GM23248 (cell line): ENCODE results near the gene AASDH.

ENCODE experiments used
- EZH2 ChIP-seq: fragments of 200-600 bp; sonication (generic); IDR thresholded peaks from 2 replicates; pipeline ENCODE4 v1.6.1; 2018; ENCODE audit warnings: antibody characterized with exemption, mild to moderate bottlenecking; ENCODE audit not compliant: insufficient read depth, poor library complexity, severe bottlenecking
- EZH2phosphoT487 ChIP-seq: fragments of 200-600 bp; sonication (generic); IDR thresholded peaks from 2 replicates; pipeline ENCODE4 v1.6.1; 2018; ENCODE audit warnings: antibody characterized with exemption, moderate library complexity, mild to moderate bottlenecking, low read depth; ENCODE audit not compliant: insufficient read depth

GRCh38 chr4:56410247-56411062 lies 23.2 kb upstream of the AASDH start:
- TF ChIP-seq EZH2 = no peak
- no peak for TF ChIP-seq EZH2phosphoT487
